Effector memory CD4-positive, alpha-beta T cell (primary cell): Measurements from ENCODE around the gene ANAPC7.
"Not testable (repeated sequence)": the region's sequence is repeated elsewhere in the genome, so short reads cannot be mapped to it uniquely, and the experiment has no call there.

Source experiments
- DNase-seq, 3 donors: peaks; one replicate each; pipeline ENCODE4 v3.0.0-alpha.2; 2020
- H3K27ac ChIP-seq: 2 replicates; pipeline ENCODE4 v1.7.0; 2013; ENCODE audit warnings: mild to moderate bottlenecking, low read length, moderate library complexity; ENCODE audit not compliant: insufficient read depth, poor library complexity, severe bottlenecking
- H3K27me3 ChIP-seq: replicated peaks from 2 replicates; pipeline ENCODE4 v1.7.0; 2013; ENCODE audit warnings: mild to moderate bottlenecking, low read length; ENCODE audit not compliant: insufficient read depth, control insufficient read depth, poor library complexity, severe bottlenecking
- H3K36me3 ChIP-seq: 2 replicates; pipeline ENCODE4 v1.7.0; 2013; ENCODE audit warnings: mild to moderate bottlenecking, low read length, moderate library complexity; ENCODE audit not compliant: control insufficient read depth, insufficient read depth
- H3K4me1 ChIP-seq: 2 replicates; pipeline ENCODE4 v1.7.0; 2013; ENCODE audit warnings: low read length, mild to moderate bottlenecking; ENCODE audit not compliant: control insufficient read depth, insufficient read depth, poor library complexity, severe bottlenecking
- H3K4me3 ChIP-seq: 2 replicates; pipeline ENCODE4 v1.7.0; 2013; ENCODE audit warnings: low read length, low read depth, mild to moderate bottlenecking; ENCODE audit not compliant: insufficient read depth, poor library complexity, severe bottlenecking
- H3K9me3 ChIP-seq: 2 replicates; pipeline ENCODE4 v1.7.0; 2013; ENCODE audit warnings: mild to moderate bottlenecking, low read length, moderate library complexity; ENCODE audit not compliant: control insufficient read depth

Gene ANAPC7

DNA sequence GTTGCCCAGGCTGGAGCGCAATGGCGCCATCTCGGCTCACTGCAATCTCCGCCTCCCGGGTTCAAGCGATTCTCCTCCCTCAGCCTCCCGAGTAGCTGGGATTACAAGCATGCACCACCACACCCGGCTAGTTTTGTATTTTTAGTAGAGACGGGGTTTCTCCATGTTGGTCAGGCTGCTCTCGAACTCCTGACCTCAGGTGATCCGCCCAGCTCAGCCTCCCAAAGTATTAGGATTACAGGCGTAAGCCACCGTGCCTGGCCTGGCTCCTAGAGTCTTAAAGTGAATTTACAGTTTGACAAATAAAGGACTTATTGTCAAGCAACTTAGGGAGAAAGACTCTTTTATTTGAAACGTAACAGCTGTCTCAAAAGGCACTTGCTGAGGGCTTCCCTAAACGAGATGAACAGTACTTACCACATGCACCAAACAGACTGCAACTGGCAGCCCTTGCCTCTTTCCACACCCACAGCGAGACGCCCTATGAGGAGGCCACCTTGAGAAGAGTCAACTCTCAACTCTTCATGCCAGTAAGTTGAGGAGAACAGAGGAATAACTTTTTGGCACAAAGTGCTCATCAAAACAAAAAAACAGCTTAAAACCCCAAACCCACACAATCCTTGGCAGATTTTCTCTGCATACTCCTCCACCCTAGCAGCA lies 25.2 kb downstream of the ANAPC7 start:
- H3K4me1 ChIP-seq, H3K27ac ChIP-seq, H3K4me3 ChIP-seq, H3K27me3 ChIP-seq, H3K9me3 ChIP-seq, DNase-seq: not testable (repeated sequence)
- H3K36me3 ChIP-seq: peaks cover 73% of the 10 kb centered on the region

- no peaks in the 10 kb centered on the region for H3K4me1 ChIP-seq
- peaks cover 55% of the 10 kb centered on the region for H3K36me3 ChIP-seq
- H3K27ac ChIP-seq: no peak overlapping the region
- no peaks in the 10 kb centered on the region for H3K27me3 ChIP-seq
- H3K9me3 ChIP-seq: no peaks in the 10 kb centered on the region
- no peak for DNase-seq
- H3K4me3 ChIP-seq: no peak overlapping the region
These were observed 29.4 kb downstream of the ANAPC7 start for GRCh38 chr12:110373962-110374611.

DNA sequence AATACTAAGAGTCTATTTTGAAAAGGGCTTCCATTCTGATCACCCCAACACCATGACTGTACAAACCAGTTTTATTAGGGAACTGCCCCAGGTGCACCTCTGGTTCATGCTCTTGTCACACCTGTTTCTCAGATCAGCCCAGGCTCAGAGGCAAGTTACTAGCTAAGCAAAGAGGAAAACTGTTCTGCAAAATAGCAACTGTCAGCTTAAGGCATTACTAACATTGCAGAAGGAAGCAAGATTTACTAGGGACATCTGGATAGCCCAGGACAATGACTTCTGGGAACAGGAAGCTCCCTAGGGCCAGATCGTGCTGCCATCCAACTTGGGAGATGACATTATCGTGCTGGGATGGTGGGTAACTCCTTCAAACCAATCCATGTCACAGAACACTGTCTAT lies 30.1 kb downstream of the ANAPC7 start:
- Histone ChIP-seq H3K9me3 (no peaks in the 10 kb centered on the region), H3K36me3 (peaks cover 51% of the 10 kb centered on the region), H3K4me3 (no peak overlapping the region), H3K27me3 (no peaks in the 10 kb centered on the region), H3K27ac (no peak overlapping the region), H3K4me1 (no peaks in the 10 kb centered on the region)
- no peak for DNase-seq

- no peak for DNase-seq
- Histone ChIP-seq H3K4me3 (no peak overlapping the region), H3K4me1 (no peaks in the 10 kb centered on the region), H3K9me3 (no peaks in the 10 kb centered on the region), H3K36me3 (peaks cover 47% of the 10 kb centered on the region), H3K27me3 (no peaks in the 10 kb centered on the region), H3K27ac (no peak overlapping the region)
These were observed 30.5 kb downstream of the ANAPC7 start for GRCh38 chr12:110373025-110373424.

- Histone ChIP-seq H3K9me3 (no peaks in the 10 kb centered on the region), H3K27me3 (no peaks in the 10 kb centered on the region), H3K36me3 (peaks cover 42% of the 10 kb centered on the region), H3K4me3 (no peak overlapping the region), H3K27ac (no peak overlapping the region), H3K4me1 (no peaks in the 10 kb centered on the region)
- DNase-seq: no peak
These were observed 31.5 kb downstream of the ANAPC7 start for GRCh38 chr12:110372056-110372425.

GRCh38 chr12:110371408-110372055 lies 32.0 kb downstream of the ANAPC7 start:
- H3K36me3 ChIP-seq: peaks cover 42% of the 10 kb centered on the region
- H3K27ac ChIP-seq: no peak overlapping the region
- no peaks in the 10 kb centered on the region for H3K4me1 ChIP-seq
- H3K27me3 ChIP-seq: no peaks in the 10 kb centered on the region
- no peak overlapping the region for H3K4me3 ChIP-seq
- DNase-seq: no peak
- H3K9me3 ChIP-seq: no peaks in the 10 kb centered on the region

GRCh38 chr12:110370732-110371231 lies 32.7 kb downstream of the ANAPC7 start:
- Histone ChIP-seq H3K9me3 (no peaks in the 10 kb centered on the region), H3K36me3 (peaks cover 36% of the 10 kb centered on the region), H3K27me3 (no peaks in the 10 kb centered on the region), H3K27ac (no peak overlapping the region), H3K4me1 (no peaks in the 10 kb centered on the region), H3K4me3 (no peak overlapping the region)
- no peak for DNase-seq

GRCh38 chr12:110369992-110370391 lies 33.5 kb downstream of the ANAPC7 start:
- Histone ChIP-seq H3K9me3 (no peaks in the 10 kb centered on the region), H3K4me1 (no peaks in the 10 kb centered on the region), H3K27ac (no peak overlapping the region), H3K36me3 (peaks cover 28% of the 10 kb centered on the region), H3K4me3 (no peak overlapping the region), H3K27me3 (no peaks in the 10 kb centered on the region)
- DNase-seq: no peak

GRCh38 chr12:110367181-110367864 lies 36.2 kb downstream of the ANAPC7 start:
- Histone ChIP-seq H3K4me3 (no peak overlapping the region), H3K4me1 (no peaks in the 10 kb centered on the region), H3K27ac (no peak overlapping the region), H3K27me3 (no peaks in the 10 kb centered on the region), H3K9me3 (no peaks in the 10 kb centered on the region), H3K36me3 (peaks cover 4% of the 10 kb centered on the region)
- no peak for DNase-seq
